Peyer's patch (tissue), 4 donors: ENCODE data around the gene SERPINB1. TPM values are rescaled to one million over a fixed set of nuclear protein-coding genes. Genes with fewer than 3 reads are reported as not detected.
"Not testable (repeated sequence)": the region's sequence is repeated elsewhere in the genome, so short reads cannot be mapped to it uniquely, and the experiment has no call there.

Experiments
- DNase-seq, 3 donors: peaks; one replicate each; pipeline ENCODE4 v3.0.0-alpha.2; 2017 to 2019
- H3K27ac ChIP-seq, 4 donors: fragments of 200-600 bp; sonication (generic); one replicate each; pipeline ENCODE4 v1.5.1; 2016 to 2019
- H3K27me3 ChIP-seq, 2 donors: fragments of 200-600 bp; sonication (generic); one replicate each; pipeline ENCODE4 v1.5.1; 2019
- H3K36me3 ChIP-seq, 3 donors: fragments of 200-600 bp; sonication (generic); one replicate each; pipeline ENCODE4 v1.5.1; 2016 to 2019
- H3K4me1 ChIP-seq, 4 donors: fragments of 200-600 bp; sonication (generic); one replicate each; pipeline ENCODE4 v1.5.1; 2016 to 2019
- H3K4me3 ChIP-seq, 4 donors: fragments of 200-600 bp; sonication (generic); 1 replicate in 3 of 4; 2 replicates in 1 of 4; pipeline ENCODE4 v1.5.1; 2016 to 2019; ENCODE audit warnings: mild to moderate bottlenecking in 1 of 4
- H3K9me3 ChIP-seq, 4 donors: fragments of 200-600 bp; sonication (generic); one replicate each; pipeline ENCODE4 v1.5.1; 2016 to 2019; ENCODE audit warnings: mild to moderate bottlenecking in 1 of 4
- CTCF ChIP-seq, 6 experiments: fragments of 450-650 bp in 4 of 6; fragments of 200-600 bp in 2 of 6; sonication (generic) in 1 of 6; IDR thresholded peaks; one replicate each; pipeline ENCODE4 v1.5.1; 2017 to 2019; ENCODE audit warnings: antibody characterized with exemption in 6 of 6, mild to moderate bottlenecking in 3 of 6, moderate library complexity in 1 of 6
- POLR2A ChIP-seq, 2 donors: fragments of 450-650 bp; IDR thresholded peaks; one replicate each; pipeline ENCODE4 v1.5.1; 2017; ENCODE audit warnings: antibody characterized with exemption in 2 of 2, mild to moderate bottlenecking in 2 of 2, moderate library complexity in 2 of 2
- total RNA-seq, 4 donors: library from RNA; depleted of rRNA; stranded (reverse); fragments of >200 nt; gene quantifications; one replicate each; pipeline ENCODE4 v1.1.0, GENCODE V29; 2016

SERPINB1 gene
- total RNA-seq, 4 donors from 2014 or later: 58.6 to 122 (median 86.4) TPM

GRCh38 chr6:2863901-2864300, 22.2 kb upstream of the SERPINB1 start:
- no peak for TF ChIP-seq CTCF (IDR thresholded peaks at IDR 0.05)
- no peak for TF ChIP-seq POLR2A (IDR thresholded peaks at IDR 0.05)
- peak in 1 of 3 donors; percentile 15 for DNase-seq
- H3K4me3 ChIP-seq: no peak overlapping the region
- H3K9me3 ChIP-seq: no peaks in the 10 kb centered on the region
- H3K4me1 ChIP-seq: peaks cover 0 to 15% (median 11%) of the 10 kb centered on the region in 4 donors
- no peaks in the 10 kb centered on the region for H3K36me3 ChIP-seq
- no peaks in the 10 kb centered on the region for H3K27me3 ChIP-seq
- H3K27ac ChIP-seq: peak overlapping the region in 1 of 4 donors; percentile 72

GRCh38 chr6:2862712-2863181, 21.1 kb upstream of the SERPINB1 start:
- peak overlapping the region in 3 of 4 donors; percentile 17 to 72 (median 62) for H3K27ac ChIP-seq
- H3K4me1 ChIP-seq: peaks cover 0 to 24% (median 16%) of the 10 kb centered on the region in 4 donors
- DNase-seq: peak; percentile 9 to 75 (median 68)
- H3K36me3 ChIP-seq: no peaks in the 10 kb centered on the region
- TF ChIP-seq CTCF (IDR thresholded peaks at IDR 0.05) (no peak), POLR2A (IDR thresholded peaks at IDR 0.05) (no peak)
- H3K27me3 ChIP-seq: no peaks in the 10 kb centered on the region
- no peak overlapping the region for H3K4me3 ChIP-seq
- no peaks in the 10 kb centered on the region for H3K9me3 ChIP-seq

- H3K27me3 ChIP-seq: no peaks in the 10 kb centered on the region
- no peak overlapping the region for H3K4me3 ChIP-seq
- no peaks in the 10 kb centered on the region for H3K9me3 ChIP-seq
- H3K4me1 ChIP-seq: peaks cover 0 to 33% (median 25%) of the 10 kb centered on the region in 4 donors
- DNase-seq: no peak
- no peaks in the 10 kb centered on the region for H3K36me3 ChIP-seq
- H3K27ac ChIP-seq: peak overlapping the region in 3 of 4 donors; percentile 17 to 72 (median 52)
- no peak for TF ChIP-seq POLR2A (IDR thresholded peaks at IDR 0.05)
- TF ChIP-seq CTCF (IDR thresholded peaks at IDR 0.05): no peak
Measured at GRCh38 chr6:2861822-2862164, 20.1 kb upstream of the SERPINB1 start.

- H3K27ac ChIP-seq: peak overlapping the region in 3 of 4 donors; percentile 17 to 72 (median 52)
- TF ChIP-seq POLR2A (IDR thresholded peaks at IDR 0.05): no peak
- no peak for TF ChIP-seq CTCF (IDR thresholded peaks at IDR 0.05)
- no peaks in the 10 kb centered on the region for H3K9me3 ChIP-seq
- H3K4me3 ChIP-seq: no peak overlapping the region
- H3K4me1 ChIP-seq: peaks cover 0 to 33% (median 22%) of the 10 kb centered on the region in 4 donors
- no peaks in the 10 kb centered on the region for H3K36me3 ChIP-seq
- no peak for DNase-seq
- H3K27me3 ChIP-seq: no peaks in the 10 kb centered on the region
Measured at GRCh38 chr6:2861060-2861821, 19.6 kb upstream of the SERPINB1 start.

GRCh38 chr6:2860706-2861059, 19.0 kb upstream of the SERPINB1 start:
- not testable (repeated sequence) for DNase-seq, H3K27me3 ChIP-seq, H3K36me3 ChIP-seq, H3K4me3 ChIP-seq, H3K9me3 ChIP-seq
- Histone ChIP-seq H3K4me1 (peaks cover 0 to 33% (median 20%) of the 10 kb centered on the region in 4 donors), H3K27ac (peak overlapping the region in 1 of 4 donors; percentile 15)

- not testable (repeated sequence) for H3K9me3 ChIP-seq, DNase-seq, H3K36me3 ChIP-seq, H3K27me3 ChIP-seq, H3K4me3 ChIP-seq
- Histone ChIP-seq H3K4me1 (peaks cover 0 to 35% (median 19%) of the 10 kb centered on the region in 4 donors), H3K27ac (peak overlapping the region; percentile 68 to 79 (median 74))
Measured at GRCh38 chr6:2859798-2860705, 18.4 kb upstream of the SERPINB1 start.
